ENCODE results near the gene RASL12.
"Not testable (repeated sequence)": the region's sequence is repeated elsewhere in the genome, so short reads cannot be mapped to it uniquely, and the experiment has no call there.

RASL12 gene

GRCh38 chr15:65075607-65076395 lies 8.0 kb upstream of the RASL12 start:
- not testable (repeated sequence) for DNase-seq

- not testable (repeated sequence) for DNase-seq
Observed at GRCh38 chr15:65074946-65075345, 7.2 kb upstream of the RASL12 start.

- no peak for DNase-seq
Observed at GRCh38 chr15:65072617-65073016, 4.8 kb upstream of the RASL12 start.

GRCh38 chr15:65072027-65072426 lies 4.2 kb upstream of the RASL12 start:
- no peak for DNase-seq

- no peak for DNase-seq
Observed at GRCh38 chr15:65071381-65071811, 3.6 kb upstream of the RASL12 start.

- DNase-seq: no peak
Observed at GRCh38 chr15:65069779-65070546, 2.2 kb upstream of the RASL12 start.

GRCh38 chr15:65069179-65069578 lies 1.4 kb upstream of the RASL12 start:
- DNase-seq: no peak

- DNase-seq: no peak
Observed at GRCh38 chr15:65068403-65068788, 605 bp upstream of the RASL12 start.

- no peak for DNase-seq
Observed at GRCh38 chr15:65067317-65067644, 510 bp downstream of the RASL12 start.

- DNase-seq: no peak
Observed at GRCh38 chr15:65066635-65067316, 1.0 kb downstream of the RASL12 start.

GRCh38 chr15:65066001-65066634 lies 1.7 kb downstream of the RASL12 start:
- no peak for DNase-seq

- no peak for DNase-seq
Observed at GRCh38 chr15:65062726-65063125, 5.1 kb downstream of the RASL12 start.

- no peak for DNase-seq
Observed at GRCh38 chr15:65062061-65062460, 5.7 kb downstream of the RASL12 start.

GRCh38 chr15:65060641-65061397 lies 7.0 kb downstream of the RASL12 start:
- no peak for DNase-seq

GRCh38 chr15:65059931-65060596 lies 7.7 kb downstream of the RASL12 start:
- DNase-seq: no peak

- no peak for DNase-seq
Observed at GRCh38 chr15:65059369-65059750, 8.4 kb downstream of the RASL12 start.

GRCh38 chr15:65058394-65059368 lies 9.1 kb downstream of the RASL12 start:
- no peak for DNase-seq

GRCh38 chr15:65057549-65057940 lies 10.2 kb downstream of the RASL12 start:
- no peak for DNase-seq

GRCh38 chr15:65056868-65057548 lies 10.8 kb downstream of the RASL12 start:
- DNase-seq: no peak

- no peak for DNase-seq
Observed at GRCh38 chr15:65056106-65056505, 11.7 kb downstream of the RASL12 start.

Data from stimulated activated CD4-positive, alpha-beta T cell treated with anti-CD3 and anti-CD28 coated beads, Interleukin-4, amount 100 ng/mL, for 4 hours (primary cell).